ENCODE measurements around the gene TMEM175.

DNA sequence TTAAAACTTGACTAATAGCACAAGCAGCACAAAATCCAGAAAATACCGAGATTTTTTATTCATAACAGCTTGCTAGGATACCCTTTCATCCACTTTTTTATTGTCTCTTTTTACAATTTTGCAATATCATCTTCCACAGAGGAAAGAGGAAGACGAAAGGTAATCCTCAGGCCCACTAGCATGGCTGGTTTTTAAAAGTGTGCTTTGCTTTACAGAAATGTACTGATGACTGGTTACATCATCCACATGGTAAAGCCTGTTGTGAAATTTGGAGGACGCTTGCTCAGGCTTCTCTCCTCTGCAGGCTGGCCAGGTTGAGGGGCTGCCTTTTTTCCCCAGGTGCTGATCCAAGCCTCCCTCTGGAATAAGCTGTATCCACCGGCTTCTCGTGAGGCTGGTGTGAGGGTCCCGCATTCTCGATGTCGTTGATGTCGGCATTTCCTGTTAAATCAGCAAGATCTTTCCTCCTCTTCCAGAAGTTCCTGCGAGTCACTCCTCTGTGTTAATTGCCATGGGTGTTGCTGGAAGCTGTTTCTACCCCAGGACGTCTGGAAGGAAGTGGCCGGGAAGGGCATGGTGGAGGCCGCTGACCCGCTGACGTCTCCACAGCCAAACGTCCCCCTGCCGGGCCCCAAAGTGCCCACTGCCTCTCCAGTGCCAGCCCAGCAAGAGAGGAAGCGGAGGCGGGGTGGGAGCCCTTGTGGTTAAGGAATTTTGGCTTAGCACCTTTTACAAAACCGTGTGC lies 46.9 kb downstream of the TMEM175 start:
- TF ChIP-seq, protein P1, sequence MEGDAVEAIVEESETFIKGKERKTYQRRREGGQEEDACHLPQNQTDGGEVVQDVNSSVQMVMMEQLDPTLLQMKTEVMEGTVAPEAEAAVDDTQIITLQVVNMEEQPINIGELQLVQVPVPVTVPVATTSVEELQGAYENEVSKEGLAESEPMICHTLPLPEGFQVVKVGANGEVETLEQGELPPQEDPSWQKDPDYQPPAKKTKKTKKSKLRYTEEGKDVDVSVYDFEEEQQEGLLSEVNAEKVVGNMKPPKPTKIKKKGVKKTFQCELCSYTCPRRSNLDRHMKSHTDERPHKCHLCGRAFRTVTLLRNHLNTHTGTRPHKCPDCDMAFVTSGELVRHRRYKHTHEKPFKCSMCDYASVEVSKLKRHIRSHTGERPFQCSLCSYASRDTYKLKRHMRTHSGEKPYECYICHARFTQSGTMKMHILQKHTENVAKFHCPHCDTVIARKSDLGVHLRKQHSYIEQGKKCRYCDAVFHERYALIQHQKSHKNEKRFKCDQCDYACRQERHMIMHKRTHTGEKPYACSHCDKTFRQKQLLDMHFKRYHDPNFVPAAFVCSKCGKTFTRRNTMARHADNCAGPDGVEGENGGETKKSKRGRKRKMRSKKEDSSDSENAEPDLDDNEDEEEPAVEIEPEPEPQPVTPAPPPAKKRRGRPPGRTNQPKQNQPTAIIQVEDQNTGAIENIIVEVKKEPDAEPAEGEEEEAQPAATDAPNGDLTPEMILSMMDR (conservative IDR thresholded peaks at IDR 0.05; ENCODE audit: low read depth, low read length): no peak
- TF ChIP-seq EZH2 (IDR thresholded peaks at IDR 0.05; ENCODE audit: borderline replicate concordance, low read depth, low read length, poor library complexity, severe bottlenecking): no peak
